Measurements from ENCODE around the gene BCL7A.
A peak's percentile ranks its signal among the peaks of the same experiment; 100 is the strongest.
"Not testable (repeated sequence)": the region's sequence is repeated elsewhere in the genome, so short reads cannot be mapped to it uniquely, and the experiment has no call there.

The BCL7A gene

DNA sequence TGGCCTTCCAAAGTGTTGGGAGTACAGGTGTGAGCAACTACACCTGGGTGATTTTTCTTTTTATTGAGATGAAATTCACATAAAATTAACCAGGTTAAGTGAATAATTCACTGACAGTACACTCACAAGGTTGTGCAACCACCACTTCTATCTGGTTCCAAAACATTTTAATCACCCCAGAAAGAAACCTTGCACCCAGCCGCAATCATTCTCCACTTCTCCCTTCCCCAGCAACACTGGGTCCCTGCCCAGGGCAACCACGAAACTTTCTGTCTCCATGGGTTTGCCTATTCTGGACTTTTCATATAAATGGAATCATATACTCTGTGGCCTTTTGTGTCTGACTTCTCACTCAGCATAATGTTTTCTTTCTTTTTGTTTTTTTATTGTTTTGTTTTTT is 30.6 kb downstream of the BCL7A start:
- H3K27ac ChIP-seq = no peak overlapping the region
- TF ChIP-seq, protein P1, sequence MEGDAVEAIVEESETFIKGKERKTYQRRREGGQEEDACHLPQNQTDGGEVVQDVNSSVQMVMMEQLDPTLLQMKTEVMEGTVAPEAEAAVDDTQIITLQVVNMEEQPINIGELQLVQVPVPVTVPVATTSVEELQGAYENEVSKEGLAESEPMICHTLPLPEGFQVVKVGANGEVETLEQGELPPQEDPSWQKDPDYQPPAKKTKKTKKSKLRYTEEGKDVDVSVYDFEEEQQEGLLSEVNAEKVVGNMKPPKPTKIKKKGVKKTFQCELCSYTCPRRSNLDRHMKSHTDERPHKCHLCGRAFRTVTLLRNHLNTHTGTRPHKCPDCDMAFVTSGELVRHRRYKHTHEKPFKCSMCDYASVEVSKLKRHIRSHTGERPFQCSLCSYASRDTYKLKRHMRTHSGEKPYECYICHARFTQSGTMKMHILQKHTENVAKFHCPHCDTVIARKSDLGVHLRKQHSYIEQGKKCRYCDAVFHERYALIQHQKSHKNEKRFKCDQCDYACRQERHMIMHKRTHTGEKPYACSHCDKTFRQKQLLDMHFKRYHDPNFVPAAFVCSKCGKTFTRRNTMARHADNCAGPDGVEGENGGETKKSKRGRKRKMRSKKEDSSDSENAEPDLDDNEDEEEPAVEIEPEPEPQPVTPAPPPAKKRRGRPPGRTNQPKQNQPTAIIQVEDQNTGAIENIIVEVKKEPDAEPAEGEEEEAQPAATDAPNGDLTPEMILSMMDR (conservative IDR thresholded peaks at IDR 0.05) = no peak

DNA sequence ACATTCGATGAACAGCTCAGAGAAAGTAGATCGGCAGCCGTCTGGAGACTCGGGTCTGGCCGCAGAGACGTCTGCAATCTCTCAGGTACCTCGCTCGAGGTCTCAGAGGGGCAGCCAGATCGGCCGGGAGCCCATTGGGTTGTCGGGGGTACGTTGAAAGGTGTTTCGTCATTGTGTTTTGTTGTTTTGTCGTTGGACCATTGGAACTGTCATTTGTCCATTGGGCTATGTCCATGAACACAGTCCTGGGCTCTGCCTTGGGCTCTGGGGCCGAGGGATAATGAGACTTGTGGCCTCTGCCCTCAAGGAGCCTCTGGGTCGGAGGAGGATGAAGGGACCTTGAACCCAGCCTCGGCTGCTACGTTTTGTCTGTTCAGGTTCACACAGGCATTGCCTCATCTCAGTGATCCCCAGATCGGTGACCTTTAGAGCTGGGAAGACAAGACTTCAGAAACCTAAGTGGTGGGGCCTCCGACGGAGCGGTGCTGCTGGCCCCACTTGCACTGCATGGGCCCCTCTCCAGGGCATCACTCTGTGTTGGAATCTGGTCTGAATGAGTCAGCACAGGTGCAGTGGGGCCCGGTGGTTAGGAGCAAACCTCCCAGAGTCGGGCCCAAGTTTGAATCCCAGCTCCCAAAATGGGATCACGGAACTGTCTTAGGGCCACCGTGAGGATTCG is 33.3 kb downstream of the BCL7A start:
- TF ChIP-seq, protein P1 (conservative IDR thresholded peaks at IDR 0.05) = no peak
- peak overlapping the region; percentile 49; the same call in 1 of the 2 replicates for H3K27ac ChIP-seq

DNA sequence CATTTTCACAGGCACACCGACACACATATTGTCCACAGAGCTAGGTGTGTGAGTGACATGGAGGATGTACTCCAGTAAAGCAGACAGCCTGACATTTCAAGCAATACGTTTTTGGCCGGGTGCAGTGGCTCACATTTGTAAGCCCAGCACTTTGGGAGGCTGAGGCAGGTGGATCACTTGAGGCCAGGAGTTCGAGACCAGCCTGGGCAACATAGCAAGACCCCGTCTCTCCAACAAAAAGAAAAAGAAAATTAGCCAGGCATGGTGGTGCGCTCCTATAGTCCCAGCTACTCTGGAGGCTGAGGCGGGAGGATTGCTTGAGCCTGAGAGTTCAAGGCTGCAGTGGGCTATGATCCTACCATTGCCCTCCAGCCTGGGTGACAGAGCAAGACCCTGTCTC is 34.7 kb downstream of the BCL7A start:
- H3K27ac ChIP-seq = not testable (repeated sequence)

DNA sequence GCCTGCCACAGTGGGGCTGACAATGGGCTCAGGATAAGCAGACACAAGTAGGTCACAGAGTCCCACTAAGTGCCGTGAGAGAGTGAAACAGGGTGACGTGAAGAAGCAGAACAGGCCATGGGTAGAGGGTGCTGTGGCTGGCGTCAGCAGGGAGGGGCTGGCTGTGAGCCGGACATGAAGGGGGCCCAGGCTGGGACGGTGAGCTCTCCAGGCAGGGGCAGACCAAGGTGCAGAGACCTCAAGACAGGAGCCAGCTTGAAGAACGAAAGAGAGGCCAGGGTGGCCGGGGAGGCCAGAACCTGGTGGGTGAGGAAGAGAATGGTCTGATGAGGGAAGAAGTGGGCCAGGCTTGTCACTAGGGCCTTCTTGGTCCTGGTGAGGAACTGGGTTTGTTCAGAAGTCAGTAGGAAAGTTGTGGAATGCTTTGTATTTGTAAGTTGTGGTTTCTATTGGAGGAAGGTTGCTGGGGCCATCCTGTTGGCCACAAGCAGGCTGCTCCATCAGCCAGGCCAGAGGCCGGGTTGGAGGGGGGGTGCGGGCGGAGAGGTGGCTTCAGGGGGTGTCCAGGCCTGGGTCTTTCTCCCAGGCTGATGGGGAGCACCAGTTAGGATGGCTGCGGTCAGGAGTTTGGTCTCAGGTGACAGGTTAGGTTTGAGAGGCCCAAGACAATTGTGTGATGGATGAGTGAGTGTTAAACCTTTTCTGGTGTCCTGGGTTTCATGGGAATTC is 35.5 kb downstream of the BCL7A start:
- no peak overlapping the region for H3K27ac ChIP-seq
- TF ChIP-seq, protein P1 (conservative IDR thresholded peaks at IDR 0.05) = no peak

DNA sequence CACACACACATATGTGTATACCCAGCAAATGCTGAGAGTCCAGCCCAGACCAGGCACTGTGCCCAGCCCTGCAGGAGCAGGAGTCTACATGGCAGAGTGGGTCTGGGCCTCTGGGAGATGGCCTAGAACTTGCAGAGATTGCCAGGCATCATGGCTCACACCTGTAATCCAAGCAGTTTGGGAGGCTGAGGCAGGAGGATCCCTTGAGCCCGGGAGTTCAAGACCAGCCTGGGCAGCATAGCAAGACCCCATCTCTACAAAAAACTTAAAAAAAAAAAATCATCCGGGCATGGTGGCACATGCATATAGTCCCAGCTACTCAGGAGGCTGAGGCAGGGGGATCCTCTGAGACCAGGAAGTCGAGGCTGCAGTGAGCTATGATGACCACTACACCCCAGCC is 36.1 kb downstream of the BCL7A start:
- TF ChIP-seq, protein P1 (conservative IDR thresholded peaks at IDR 0.05) = no peak
- no peak overlapping the region for H3K27ac ChIP-seq

DNA sequence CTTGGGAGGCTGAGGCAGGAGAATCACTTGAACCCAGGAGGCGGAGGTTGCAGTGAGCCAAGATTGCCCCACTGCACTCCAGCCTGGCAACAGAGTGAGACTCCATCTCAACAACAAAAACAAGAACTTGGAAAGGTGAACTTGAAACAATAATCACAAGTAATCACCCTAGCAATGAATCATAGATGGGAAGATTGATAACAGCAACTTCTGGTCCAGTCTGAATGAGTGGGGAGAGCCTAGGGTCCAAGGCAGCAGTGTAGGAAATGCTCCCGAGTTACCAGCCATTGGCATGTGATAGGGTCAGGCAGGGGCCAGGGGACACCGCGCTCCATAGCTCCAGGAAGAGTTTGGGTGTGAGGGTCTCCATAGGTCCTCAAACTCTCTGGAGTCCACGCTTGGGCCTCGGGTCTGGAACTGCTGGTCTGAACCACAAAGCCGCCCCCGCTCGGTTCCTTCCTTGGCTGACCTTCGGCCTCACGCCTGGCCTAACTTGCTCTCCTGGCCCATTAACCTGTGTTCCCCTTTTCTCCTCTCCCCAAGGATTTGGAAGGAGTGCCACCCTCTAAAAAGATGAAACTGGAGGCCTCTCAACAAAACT is 37.0 kb downstream of the BCL7A start:
- TF ChIP-seq, protein P1 (conservative IDR thresholded peaks at IDR 0.05) = no peak
- no peak overlapping the region for H3K27ac ChIP-seq

DNA sequence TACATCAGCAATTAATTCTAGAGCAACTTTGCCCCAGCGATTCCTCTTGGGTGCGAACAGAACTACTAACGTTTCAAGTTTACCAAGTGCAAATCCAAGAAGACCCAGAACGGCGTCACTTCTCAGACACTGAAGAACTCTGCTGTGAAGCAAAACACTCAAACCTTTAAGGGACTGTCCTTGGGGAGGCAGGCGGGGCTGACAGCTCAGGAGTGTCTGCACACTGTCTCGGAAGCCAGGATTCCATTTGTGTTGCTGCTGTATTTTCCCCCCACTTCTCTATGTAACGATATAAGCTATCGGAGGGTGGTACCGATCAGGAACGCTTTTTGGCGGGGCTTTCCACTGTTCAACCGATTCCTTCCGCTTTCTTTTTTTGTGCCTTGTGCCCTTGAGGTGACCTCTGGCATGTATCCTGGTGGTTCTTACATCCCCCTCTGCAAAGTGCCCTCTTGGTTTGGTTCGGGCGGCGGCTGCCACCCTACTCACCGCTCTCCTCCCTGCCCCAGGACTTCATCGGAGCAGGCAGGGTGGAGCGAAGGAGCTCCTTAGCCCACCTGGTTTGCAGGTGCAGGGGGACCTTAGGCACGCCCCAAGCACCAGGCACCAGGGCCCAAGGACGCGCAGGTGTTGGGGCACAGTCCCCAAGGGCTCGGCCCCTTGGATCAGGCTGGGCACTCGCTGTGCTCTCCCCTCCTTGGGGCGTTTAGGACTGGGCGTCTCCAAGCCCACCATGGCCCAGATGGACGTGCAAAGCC is 37.7 kb downstream of the BCL7A start:
- TF ChIP-seq, protein P1 (conservative IDR thresholded peaks at IDR 0.05) = no peak
- H3K27ac ChIP-seq = no peak overlapping the region

Measured in VCaP (cell line).